Esophagus squamous epithelium (tissue), 4 donors: ENCODE results near the gene PLA2G2D.

Experiments
- POLR2A ChIP-seq, 4 donors: fragments of 450-650 bp; IDR thresholded peaks; one replicate each; pipeline ENCODE4 v1.6.1; 2017; ENCODE audit warnings: antibody characterized with exemption in 4 of 4, mild to moderate bottlenecking in 4 of 4, moderate library complexity in 3 of 4
- TF ChIP-seq, protein P1 (sequence below), 6 experiments: fragments of 450-650 bp in 4 of 6; fragments of 200-600 bp in 2 of 6; sonication (generic) in 2 of 6; IDR thresholded peaks; one replicate each; pipeline ENCODE4 v1.5.1; 2016 to 2019; ENCODE audit warnings: antibody characterized with exemption in 6 of 6, mild to moderate bottlenecking in 4 of 6, moderate library complexity in 4 of 6

- TF ChIP-seq, protein P1, sequence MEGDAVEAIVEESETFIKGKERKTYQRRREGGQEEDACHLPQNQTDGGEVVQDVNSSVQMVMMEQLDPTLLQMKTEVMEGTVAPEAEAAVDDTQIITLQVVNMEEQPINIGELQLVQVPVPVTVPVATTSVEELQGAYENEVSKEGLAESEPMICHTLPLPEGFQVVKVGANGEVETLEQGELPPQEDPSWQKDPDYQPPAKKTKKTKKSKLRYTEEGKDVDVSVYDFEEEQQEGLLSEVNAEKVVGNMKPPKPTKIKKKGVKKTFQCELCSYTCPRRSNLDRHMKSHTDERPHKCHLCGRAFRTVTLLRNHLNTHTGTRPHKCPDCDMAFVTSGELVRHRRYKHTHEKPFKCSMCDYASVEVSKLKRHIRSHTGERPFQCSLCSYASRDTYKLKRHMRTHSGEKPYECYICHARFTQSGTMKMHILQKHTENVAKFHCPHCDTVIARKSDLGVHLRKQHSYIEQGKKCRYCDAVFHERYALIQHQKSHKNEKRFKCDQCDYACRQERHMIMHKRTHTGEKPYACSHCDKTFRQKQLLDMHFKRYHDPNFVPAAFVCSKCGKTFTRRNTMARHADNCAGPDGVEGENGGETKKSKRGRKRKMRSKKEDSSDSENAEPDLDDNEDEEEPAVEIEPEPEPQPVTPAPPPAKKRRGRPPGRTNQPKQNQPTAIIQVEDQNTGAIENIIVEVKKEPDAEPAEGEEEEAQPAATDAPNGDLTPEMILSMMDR (IDR thresholded peaks at IDR 0.05) = no peak
- no peak for TF ChIP-seq POLR2A (IDR thresholded peaks at IDR 0.05)
These were observed 20.7 kb upstream of the PLA2G2D start for GRCh38 chr1:20139776-20140612.
